ENCODE measurements around the gene ZNF543. TPM values are rescaled to one million over a fixed set of nuclear protein-coding genes. Genes with fewer than 3 reads are reported as not detected.

ZNF543 gene
- polyA plus RNA-seq, 1 of the 3 experiments (the other 2 are of a cell fraction): 1.2 TPM

GRCh38 chr19:57308514-57308913, 11.8 kb upstream of the ZNF543 start:
- no peaks in the 10 kb centered on the region; the same call in 1 of the 2 replicates for H3K79me2 ChIP-seq (ENCODE audit: insufficient read depth)
- no peak overlapping the region for H3K9ac ChIP-seq
- H3K27ac ChIP-seq (ENCODE audit: low read depth in 2 of 2, low read length in 1 of 2): no peak overlapping the region
- H4K20me1 ChIP-seq (ENCODE audit: insufficient read depth): no peaks in the 10 kb centered on the region
- TF ChIP-seq RAD21 (IDR thresholded peaks at IDR 0.05; ENCODE audit: low read length): no peak
- no peak for TF ChIP-seq RCOR1 (IDR thresholded peaks at IDR 0.05; ENCODE audit: low read length)
- TF ChIP-seq RXRA (IDR thresholded peaks at IDR 0.05; ENCODE audit: borderline replicate concordance, low read depth): no peak
- TF ChIP-seq YY1 (IDR thresholded peaks at IDR 0.05; ENCODE audit: low read depth): no peak
- no peak for TF ChIP-seq NFIC (IDR thresholded peaks at IDR 0.05; ENCODE audit: borderline replicate concordance)
- no peak for TF ChIP-seq EP300 (IDR thresholded peaks at IDR 0.05; ENCODE audit: borderline replicate concordance in 1 of 2, low read depth in 1 of 2, low read length in 1 of 2)
- TF ChIP-seq MXI1 (IDR thresholded peaks at IDR 0.05; ENCODE audit: low read depth, low read length): no peak
- TF ChIP-seq RFX5 (IDR thresholded peaks at IDR 0.05; ENCODE audit: low read length): no peak
- no peak for TF ChIP-seq GATA2 (CRISPR knock-in tag; IDR thresholded peaks at IDR 0.05)
- no peak for TF ChIP-seq USF2 (IDR thresholded peaks at IDR 0.05; ENCODE audit: borderline replicate concordance, low read depth, low read length)
- TF ChIP-seq TCF12 (IDR thresholded peaks at IDR 0.05): no peak
- no peak for TF ChIP-seq FOSL2 (IDR thresholded peaks at IDR 0.05; ENCODE audit: borderline replicate concordance, low read depth)
- TF ChIP-seq, protein P1, sequence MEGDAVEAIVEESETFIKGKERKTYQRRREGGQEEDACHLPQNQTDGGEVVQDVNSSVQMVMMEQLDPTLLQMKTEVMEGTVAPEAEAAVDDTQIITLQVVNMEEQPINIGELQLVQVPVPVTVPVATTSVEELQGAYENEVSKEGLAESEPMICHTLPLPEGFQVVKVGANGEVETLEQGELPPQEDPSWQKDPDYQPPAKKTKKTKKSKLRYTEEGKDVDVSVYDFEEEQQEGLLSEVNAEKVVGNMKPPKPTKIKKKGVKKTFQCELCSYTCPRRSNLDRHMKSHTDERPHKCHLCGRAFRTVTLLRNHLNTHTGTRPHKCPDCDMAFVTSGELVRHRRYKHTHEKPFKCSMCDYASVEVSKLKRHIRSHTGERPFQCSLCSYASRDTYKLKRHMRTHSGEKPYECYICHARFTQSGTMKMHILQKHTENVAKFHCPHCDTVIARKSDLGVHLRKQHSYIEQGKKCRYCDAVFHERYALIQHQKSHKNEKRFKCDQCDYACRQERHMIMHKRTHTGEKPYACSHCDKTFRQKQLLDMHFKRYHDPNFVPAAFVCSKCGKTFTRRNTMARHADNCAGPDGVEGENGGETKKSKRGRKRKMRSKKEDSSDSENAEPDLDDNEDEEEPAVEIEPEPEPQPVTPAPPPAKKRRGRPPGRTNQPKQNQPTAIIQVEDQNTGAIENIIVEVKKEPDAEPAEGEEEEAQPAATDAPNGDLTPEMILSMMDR (IDR thresholded peaks at IDR 0.05): no peak
- no peak for TF ChIP-seq MEF2A (IDR thresholded peaks at IDR 0.05; ENCODE audit: borderline replicate concordance, low read depth)
- no peak for TF ChIP-seq SMC3 (IDR thresholded peaks at IDR 0.05; ENCODE audit: low read depth, low read length)
- TF ChIP-seq TAF1 (IDR thresholded peaks at IDR 0.05; ENCODE audit: borderline replicate concordance, low read depth, low read length): no peak
- H2AFZ ChIP-seq (ENCODE audit: low read depth): no peak overlapping the region
- peaks cover 2 to 20% of the 10 kb centered on the region in 2 experiments for H3K36me3 ChIP-seq (replicated peaks in 1 of 2; ENCODE audit: control insufficient read depth in 1 of 2, insufficient read depth in 2 of 2, low read length in 1 of 2)
- no peaks in the 10 kb centered on the region for H3K9me2 ChIP-seq
- no peaks in the 10 kb centered on the region for H3K9me3 ChIP-seq
- H3K4me2 ChIP-seq: no peak overlapping the region
- no peak for DNase-seq
- H3K4me3 ChIP-seq (ENCODE audit: low read depth in 2 of 2, low read length in 1 of 2): no peak overlapping the region
- CTCF ChIA-PET: no interaction called here
- peaks cover 14% of the 10 kb centered on the region for H3F3A ChIP-seq (replicated peaks; ENCODE audit: insufficient read depth)
- no peaks in the 10 kb centered on the region for H3K4me1 ChIP-seq (ENCODE audit: control insufficient read depth in 1 of 2, insufficient read depth in 2 of 2, low read depth in 1 of 2, low read length in 1 of 2)
- no peaks in the 10 kb centered on the region for H3K27me3 ChIP-seq (ENCODE audit: insufficient read depth)
- POLR2A ChIA-PET: no interaction called here

DNA sequence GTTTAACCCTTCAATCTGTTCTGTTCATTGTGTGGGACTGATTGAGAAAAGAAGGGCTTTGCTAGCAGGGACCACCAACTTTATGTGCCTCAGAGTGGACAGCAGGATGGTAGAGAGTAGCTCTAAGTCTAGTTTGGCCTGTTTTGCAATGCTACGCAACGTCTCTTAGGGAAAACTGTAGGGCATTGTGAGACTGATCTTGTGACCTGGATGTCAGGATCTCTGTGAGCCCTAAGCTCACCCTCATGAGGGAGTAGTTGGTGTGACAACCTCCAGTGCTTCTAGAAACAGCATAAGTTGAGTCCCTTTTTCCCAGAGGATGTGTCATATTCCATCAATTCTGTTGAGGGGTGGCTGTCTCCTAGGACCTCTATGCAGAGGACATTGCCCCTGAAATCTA, 9.5 kb upstream of the ZNF543 start:
- H3K27ac ChIP-seq (ENCODE audit: low read depth in 2 of 2, low read length in 1 of 2): no peak overlapping the region
- H3K9me2 ChIP-seq: no peaks in the 10 kb centered on the region
- H3F3A ChIP-seq (replicated peaks; ENCODE audit: insufficient read depth): peaks cover 14% of the 10 kb centered on the region
- DNase-seq: no peak
- no peaks in the 10 kb centered on the region for H4K20me1 ChIP-seq (ENCODE audit: insufficient read depth)
- H3K79me2 ChIP-seq (ENCODE audit: insufficient read depth): no peaks in the 10 kb centered on the region; the same call in 1 of the 2 replicates
- WGBS (ENCODE audit: low lambda C conversion rate): 65% methylated on average over 2 of the region's 2 CpGs
- ChIA-PET POLR2A (no interaction called here), CTCF (no interaction called here)
- no peak overlapping the region for H3K4me2 ChIP-seq
- no peaks in the 10 kb centered on the region for H3K4me1 ChIP-seq (ENCODE audit: control insufficient read depth in 1 of 2, insufficient read depth in 2 of 2, low read depth in 1 of 2, low read length in 1 of 2)
- no peak overlapping the region for H2AFZ ChIP-seq (ENCODE audit: low read depth)
- no peak overlapping the region for H3K4me3 ChIP-seq (ENCODE audit: low read depth in 2 of 2, low read length in 1 of 2)
- TF ChIP-seq POLR2AphosphoS5 (IDR thresholded peaks at IDR 0.05; ENCODE audit: low read depth, low read length) (no peak), RCOR1 (IDR thresholded peaks at IDR 0.05; ENCODE audit: low read length) (no peak), EP300 (IDR thresholded peaks at IDR 0.05; ENCODE audit: borderline replicate concordance in 1 of 2, low read depth in 1 of 2, low read length in 1 of 2) (no peak), RXRA (IDR thresholded peaks at IDR 0.05; ENCODE audit: borderline replicate concordance, low read depth) (no peak), SIN3A (IDR thresholded peaks at IDR 0.05; ENCODE audit: borderline replicate concordance, low read depth, low read length) (no peak)
- peaks cover 0 to under 1% of the 10 kb centered on the region in 2 experiments for H3K36me3 ChIP-seq (replicated peaks in 1 of 2; ENCODE audit: control insufficient read depth in 1 of 2, insufficient read depth in 2 of 2, low read length in 1 of 2)
- H3K27me3 ChIP-seq (ENCODE audit: insufficient read depth): no peaks in the 10 kb centered on the region; the same call in 1 of the 2 replicates
- no peak overlapping the region for H3K9ac ChIP-seq
- H3K9me3 ChIP-seq: no peaks in the 10 kb centered on the region

Measured in SK-N-SH (cell line).